ENCODE measurements around the gene TBC1D1.

The TBC1D1 gene

DNA sequence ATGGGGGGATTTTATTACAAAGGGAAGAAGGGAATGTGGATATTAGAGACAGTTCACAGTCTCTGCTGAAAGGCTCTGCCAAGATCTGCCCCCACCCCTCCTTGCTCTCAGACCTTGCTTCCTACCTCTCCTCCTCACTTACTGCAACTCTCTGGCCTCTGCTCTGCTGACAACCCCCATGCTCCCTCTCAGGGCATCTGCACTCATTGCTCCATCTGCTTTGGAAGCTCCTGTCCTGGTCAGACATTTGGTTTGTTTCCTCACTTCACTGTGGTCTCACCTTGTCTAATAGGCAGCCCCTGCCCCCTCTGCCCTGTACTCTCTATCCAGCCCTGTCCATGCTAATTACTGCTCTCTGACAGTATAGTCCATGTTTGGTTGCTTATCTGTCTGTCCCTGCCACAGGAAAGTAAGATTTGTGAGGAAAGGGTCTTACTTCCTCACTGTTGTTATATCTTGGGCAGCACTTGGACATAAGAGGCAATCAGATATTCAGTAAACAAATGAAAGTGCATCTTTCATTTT, 258.6 kb downstream of the TBC1D1 start:
- H3K9me3 Mint-ChIP-seq, result no peaks in the 10 kb centered on the region
- ATAC-seq, result no peak
- peaks cover 15% of the 10 kb centered on the region for H3K4me1 Mint-ChIP-seq
- no peaks in the 10 kb centered on the region for H3K36me3 Mint-ChIP-seq
- peak overlapping the region; percentile 1 for H3K27ac Mint-ChIP-seq
- no peak overlapping the region for H3K4me3 Mint-ChIP-seq
- DNase-seq (ENCODE audit: low spot score in 2 of 2), result no peak

DNA sequence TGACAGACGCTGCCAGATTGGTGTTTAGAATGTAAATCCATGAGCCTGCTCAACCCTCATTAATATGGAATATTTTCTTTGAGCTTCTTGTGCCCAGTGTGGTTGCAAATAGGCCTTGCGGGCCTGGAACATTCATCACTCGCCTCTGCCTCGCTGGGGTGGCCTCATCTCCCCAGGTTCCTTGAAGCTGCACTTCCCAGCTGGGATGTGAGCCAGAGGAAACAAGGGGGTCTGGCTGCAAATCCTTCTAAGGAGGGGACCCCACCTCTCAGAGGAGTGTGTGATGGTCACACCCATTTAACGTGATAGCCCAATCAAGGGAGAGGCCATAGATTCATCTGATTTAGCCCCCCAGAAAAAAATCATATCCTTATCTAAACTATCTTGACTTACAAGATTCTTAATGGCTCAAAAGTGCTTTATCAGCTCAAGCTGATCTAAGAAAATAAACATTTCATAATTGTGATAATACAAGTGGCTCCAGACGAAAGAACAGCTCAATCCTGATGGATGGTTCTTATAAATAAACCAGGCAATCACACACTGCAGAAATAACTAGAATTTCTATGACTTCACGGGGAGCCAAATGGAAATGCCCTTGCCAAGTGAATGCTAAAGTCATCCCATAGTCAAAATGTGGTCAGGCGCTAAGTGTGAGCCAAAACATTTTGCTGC, 259.2 kb downstream of the TBC1D1 start:
- no peaks in the 10 kb centered on the region for H3K36me3 Mint-ChIP-seq
- no peak overlapping the region for H3K27ac Mint-ChIP-seq
- no peaks in the 10 kb centered on the region for H3K9me3 Mint-ChIP-seq
- DNase-seq (ENCODE audit: low spot score in 2 of 2) (no peak), ATAC-seq (no peak)
- peaks cover 21% of the 10 kb centered on the region for H3K4me1 Mint-ChIP-seq
- no peak overlapping the region for H3K4me3 Mint-ChIP-seq

DNA sequence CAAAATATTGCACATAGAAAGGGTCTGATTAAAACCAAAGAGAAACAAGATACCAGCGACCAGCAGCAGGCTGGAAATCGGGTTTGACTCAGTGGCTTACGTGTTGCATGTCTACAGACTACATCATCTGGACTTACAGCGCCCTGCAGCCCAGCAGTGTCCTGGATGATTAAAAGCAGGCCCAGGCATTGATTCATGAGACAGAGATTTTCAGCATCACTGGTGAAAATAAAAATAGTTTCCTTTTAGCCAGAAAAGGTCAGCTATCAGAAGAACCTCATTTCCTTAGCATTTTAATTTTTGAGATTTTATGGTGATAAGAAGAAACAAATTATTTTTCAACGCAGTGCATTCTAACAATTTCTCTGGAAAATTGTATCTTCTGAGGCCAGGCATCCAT, 259.9 kb downstream of the TBC1D1 start:
- DNase-seq (ENCODE audit: low spot score in 2 of 2) (no peak), ATAC-seq (no peak)
- peaks cover 27% of the 10 kb centered on the region for H3K4me1 Mint-ChIP-seq
- no peak overlapping the region for H3K4me3 Mint-ChIP-seq
- H3K27ac Mint-ChIP-seq, result no peak overlapping the region
- no peaks in the 10 kb centered on the region for H3K36me3 Mint-ChIP-seq
- no peaks in the 10 kb centered on the region for H3K9me3 Mint-ChIP-seq

DNA sequence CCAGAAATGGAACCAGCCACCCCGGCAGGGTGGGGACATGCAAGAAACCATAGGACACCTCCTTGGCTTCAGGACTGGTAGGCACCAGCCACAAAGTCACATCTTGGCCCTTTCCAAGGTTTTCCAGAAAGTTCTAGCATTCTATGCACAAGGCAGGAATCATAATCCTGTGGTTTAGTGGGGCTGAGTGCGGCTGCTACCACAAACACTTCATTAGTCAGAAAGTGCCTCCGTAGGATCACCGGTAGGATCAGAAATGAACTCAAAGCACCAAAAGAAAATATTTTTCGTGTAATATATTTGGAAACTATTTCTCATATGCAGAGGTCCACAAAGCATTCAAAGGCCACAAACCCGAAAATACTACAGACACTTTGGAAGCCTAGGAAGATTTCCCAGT, 261.0 kb downstream of the TBC1D1 start:
- DNase-seq (ENCODE audit: low spot score in 2 of 2) (no peak), ATAC-seq (no peak)
- Mint-ChIP-seq H3K4me3 (no peak overlapping the region), H3K36me3 (no peaks in the 10 kb centered on the region), H3K4me1 (peaks cover 29% of the 10 kb centered on the region), H3K27ac (no peak overlapping the region), H3K9me3 (no peaks in the 10 kb centered on the region)

DNA sequence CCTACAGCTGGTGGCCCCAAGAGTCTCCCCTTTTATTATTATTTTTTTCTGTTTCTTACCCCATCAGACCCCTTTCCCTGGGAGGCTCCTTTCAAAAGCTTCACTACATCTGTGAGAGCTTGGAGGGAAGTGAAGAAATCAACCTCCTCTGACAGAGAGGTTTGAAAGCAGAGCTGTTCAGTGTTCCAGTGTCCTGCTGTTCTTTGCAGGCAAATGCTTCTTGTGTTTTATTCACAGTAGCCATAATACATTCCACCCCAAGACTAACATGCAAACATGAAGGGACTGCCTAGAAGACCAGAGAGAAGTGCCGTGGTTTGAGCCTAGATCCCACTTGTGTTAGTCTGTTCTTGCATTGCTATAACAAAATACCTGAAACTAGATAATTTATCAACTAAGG, 261.4 kb downstream of the TBC1D1 start:
- no peak overlapping the region for H3K4me3 Mint-ChIP-seq
- no peak for ATAC-seq
- no peaks in the 10 kb centered on the region for H3K36me3 Mint-ChIP-seq
- peaks cover 29% of the 10 kb centered on the region for H3K4me1 Mint-ChIP-seq
- H3K9me3 Mint-ChIP-seq, result no peaks in the 10 kb centered on the region
- DNase-seq (ENCODE audit: low spot score in 2 of 2), result no peak
- no peak overlapping the region for H3K27ac Mint-ChIP-seq

DNA sequence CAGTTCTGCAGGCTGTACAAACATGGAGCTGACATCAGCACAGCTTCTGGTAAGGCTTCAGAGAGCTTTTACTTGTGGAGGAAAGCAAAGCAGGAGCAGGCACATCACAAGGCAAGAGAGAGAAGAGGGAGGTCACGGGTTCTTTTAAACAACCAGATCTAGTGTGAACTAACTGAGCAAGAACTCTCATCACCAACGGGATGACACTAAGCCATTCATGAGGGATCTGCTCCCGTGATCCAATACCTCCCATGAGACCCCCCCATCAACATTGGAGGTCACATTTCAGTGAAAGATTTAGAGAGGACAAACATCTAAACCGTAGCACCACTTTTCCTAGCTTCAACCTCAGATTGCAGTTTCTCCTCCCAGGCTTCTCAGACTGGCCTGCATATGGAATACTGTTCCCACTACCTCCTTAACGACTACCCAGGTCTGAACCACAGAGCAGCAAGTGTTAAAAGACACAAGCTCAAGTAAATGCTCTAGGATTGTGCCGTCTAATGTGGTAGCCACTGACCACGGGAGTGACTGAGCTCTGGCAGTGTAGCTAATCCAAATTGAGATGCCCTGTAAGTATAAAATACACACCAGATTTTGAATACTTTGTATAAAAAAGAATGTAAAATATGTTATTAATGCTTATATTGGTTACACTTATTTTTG, 262.0 kb downstream of the TBC1D1 start:
- Mint-ChIP-seq H3K9me3 (no peaks in the 10 kb centered on the region), H3K4me1 (peaks cover 28% of the 10 kb centered on the region), H3K4me3 (no peak overlapping the region), H3K27ac (no peak overlapping the region), H3K36me3 (no peaks in the 10 kb centered on the region)
- ATAC-seq (no peak), DNase-seq (ENCODE audit: low spot score in 2 of 2) (no peak)

DNA sequence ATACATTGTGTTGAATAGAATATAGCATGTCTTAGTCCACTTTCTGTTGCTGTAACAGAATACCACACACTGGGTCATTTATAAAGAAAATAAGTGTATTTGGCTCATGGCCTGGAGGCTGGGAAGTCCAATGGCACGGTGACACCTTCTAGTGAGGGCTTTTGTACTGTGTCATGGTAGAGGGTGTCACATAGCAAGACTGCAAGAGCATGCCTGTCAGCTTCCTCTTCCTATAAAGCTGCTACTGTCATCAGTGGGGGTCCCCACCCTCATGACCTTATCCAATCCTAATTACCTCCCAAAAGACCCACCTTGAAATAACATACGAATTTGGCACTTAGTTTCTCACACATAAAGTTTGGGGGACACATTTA, 262.5 kb downstream of the TBC1D1 start:
- no peaks in the 10 kb centered on the region for H3K36me3 Mint-ChIP-seq
- ATAC-seq, result no peak
- peaks cover 24% of the 10 kb centered on the region for H3K4me1 Mint-ChIP-seq
- H3K27ac Mint-ChIP-seq, result no peak overlapping the region
- H3K4me3 Mint-ChIP-seq, result no peak overlapping the region
- no peak for DNase-seq (ENCODE audit: low spot score in 2 of 2)
- H3K9me3 Mint-ChIP-seq, result peaks cover under 1% of the 10 kb centered on the region

DNA sequence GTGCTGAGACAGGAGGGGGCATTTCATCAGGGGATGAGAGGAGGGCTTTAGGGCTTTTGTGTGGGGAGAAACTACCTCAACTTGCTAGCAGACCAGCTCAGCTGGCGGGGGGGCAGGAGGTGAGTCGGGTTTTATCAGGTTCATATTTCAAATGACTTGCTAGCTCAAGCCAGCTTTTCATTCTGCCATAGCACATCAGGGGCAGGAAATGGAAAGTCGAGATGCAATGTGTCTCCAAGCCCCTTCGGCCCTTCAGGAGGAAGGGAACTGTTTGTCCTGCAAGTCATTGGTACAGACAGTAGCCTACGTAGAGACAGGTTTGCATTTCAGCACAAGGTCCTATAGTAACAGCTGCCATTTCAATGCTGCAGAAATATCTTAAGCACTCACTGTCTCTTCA, 263.4 kb downstream of the TBC1D1 start:
- Mint-ChIP-seq H3K4me3 (no peak overlapping the region), H3K4me1 (peaks cover 24% of the 10 kb centered on the region), H3K27ac (peak overlapping the region; percentile 50), H3K36me3 (no peaks in the 10 kb centered on the region), H3K9me3 (peaks cover 3% of the 10 kb centered on the region)
- ATAC-seq, result no peak
- DNase-seq (ENCODE audit: low spot score in 2 of 2), result no peak

DNA sequence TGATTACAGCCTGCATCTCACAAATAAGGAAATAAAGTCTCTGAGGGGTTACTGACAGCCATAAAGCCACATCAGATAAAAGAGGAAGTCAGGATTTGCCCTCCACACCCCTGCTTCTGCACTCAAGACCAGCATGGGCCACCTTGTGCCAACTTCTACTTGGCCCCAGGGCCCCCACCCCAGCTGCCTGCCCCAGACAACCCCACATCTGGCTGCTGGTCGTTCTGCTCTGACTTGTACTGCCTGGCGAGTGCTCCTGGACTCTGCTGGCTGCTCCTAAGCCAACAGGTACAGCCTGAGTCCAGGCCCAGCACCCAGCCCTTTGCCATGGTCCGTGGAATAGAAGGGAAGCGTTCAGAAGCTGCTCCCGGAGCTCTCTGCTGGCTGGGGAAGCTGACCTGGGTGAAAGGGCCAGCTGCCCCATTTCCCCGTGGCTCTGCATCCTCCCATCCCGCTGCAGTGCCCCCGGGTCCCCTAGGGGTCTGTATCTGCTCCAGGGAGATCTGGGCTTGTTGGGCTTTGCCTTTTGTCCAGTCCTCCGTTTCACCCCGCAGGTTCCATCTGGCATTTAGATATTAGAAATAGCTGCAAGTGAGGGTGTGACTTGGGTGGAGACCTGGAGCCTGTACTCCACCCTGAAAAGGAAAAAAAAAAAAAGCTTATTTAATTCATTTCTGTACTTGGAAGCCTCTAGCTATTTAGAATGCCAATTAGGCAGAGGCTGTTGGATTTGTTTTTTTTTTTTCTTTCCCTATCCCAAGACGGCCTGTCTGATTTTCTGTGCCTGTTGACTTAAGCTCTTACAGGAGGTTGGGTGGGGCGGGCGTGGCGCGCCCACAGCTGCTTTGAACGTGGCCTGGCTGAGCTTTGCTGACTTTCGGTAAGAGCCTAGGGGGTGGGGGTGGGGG, 264.1 kb downstream of the TBC1D1 start:
- ATAC-seq (no peak), DNase-seq (ENCODE audit: low spot score in 2 of 2) (no peak)
- no peak overlapping the region for H3K4me3 Mint-ChIP-seq
- H3K4me1 Mint-ChIP-seq, result peaks cover 24% of the 10 kb centered on the region
- H3K9me3 Mint-ChIP-seq, result peaks cover 3% of the 10 kb centered on the region
- no peaks in the 10 kb centered on the region for H3K36me3 Mint-ChIP-seq
- peak overlapping the region; percentile 50 for H3K27ac Mint-ChIP-seq

DNA sequence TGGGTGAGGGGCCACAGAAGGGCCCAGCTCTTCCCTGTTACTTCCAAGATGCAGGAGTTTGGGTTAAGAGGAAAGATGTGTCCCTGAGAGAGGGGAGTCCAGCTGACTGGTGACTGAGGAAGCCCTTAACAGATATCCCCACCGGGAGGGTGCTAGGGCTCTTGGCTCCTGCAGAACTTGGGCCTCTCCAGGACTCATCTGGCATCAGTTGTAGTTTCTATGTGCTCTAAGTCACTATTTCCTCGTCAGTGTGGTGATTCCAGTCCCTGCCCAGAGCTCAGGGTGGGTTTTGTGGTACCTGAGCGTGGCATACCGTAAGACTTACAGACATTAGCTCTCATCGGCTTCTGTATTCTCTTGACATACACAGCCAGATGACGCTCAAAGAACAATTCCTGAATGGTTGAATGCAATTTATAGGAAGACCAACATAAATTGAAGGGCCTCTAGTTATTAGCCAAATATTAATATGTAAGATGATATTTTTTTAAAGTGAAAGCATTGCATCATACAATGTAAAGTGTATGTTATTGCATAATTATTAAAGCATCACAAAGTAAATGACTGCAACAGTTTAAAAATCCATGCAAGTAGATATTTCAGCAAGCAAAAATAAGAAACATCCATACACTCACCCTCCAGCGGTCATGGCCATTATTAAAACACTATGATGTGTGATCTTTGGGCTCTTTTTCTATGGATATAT, 264.9 kb downstream of the TBC1D1 start:
- Mint-ChIP-seq H3K4me3 (no peak overlapping the region), H3K36me3 (no peaks in the 10 kb centered on the region), H3K9me3 (peaks cover 3% of the 10 kb centered on the region), H3K4me1 (peaks cover 28% of the 10 kb centered on the region), H3K27ac (no peak overlapping the region)
- DNase-seq (ENCODE audit: low spot score in 2 of 2), result no peak
- ATAC-seq, result no peak

DNA sequence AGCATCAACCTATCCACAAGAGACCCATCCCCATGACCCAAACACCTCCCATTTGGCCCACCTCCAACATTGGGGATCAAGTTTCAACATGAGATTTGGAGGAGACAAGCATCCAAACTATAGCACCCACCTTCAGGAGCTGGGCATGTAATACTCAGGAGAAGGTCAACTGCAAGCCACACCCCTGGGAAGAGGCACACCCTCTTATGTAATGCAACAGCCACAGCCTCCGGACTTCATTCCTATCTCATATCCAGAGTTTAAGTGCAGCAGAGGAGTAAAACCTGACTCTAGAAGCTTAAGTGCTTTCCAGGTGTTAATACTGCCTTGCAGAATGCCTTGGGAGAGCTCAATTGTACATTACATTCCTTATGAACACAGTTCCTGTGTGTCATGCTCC, 266.7 kb downstream of the TBC1D1 start:
- ATAC-seq (no peak), DNase-seq (ENCODE audit: low spot score in 2 of 2) (no peak)
- H3K4me1 Mint-ChIP-seq, result peaks cover 47% of the 10 kb centered on the region
- H3K27ac Mint-ChIP-seq, result no peak overlapping the region
- H3K36me3 Mint-ChIP-seq, result no peaks in the 10 kb centered on the region
- H3K9me3 Mint-ChIP-seq, result peaks cover 3% of the 10 kb centered on the region
- no peak overlapping the region for H3K4me3 Mint-ChIP-seq

DNA sequence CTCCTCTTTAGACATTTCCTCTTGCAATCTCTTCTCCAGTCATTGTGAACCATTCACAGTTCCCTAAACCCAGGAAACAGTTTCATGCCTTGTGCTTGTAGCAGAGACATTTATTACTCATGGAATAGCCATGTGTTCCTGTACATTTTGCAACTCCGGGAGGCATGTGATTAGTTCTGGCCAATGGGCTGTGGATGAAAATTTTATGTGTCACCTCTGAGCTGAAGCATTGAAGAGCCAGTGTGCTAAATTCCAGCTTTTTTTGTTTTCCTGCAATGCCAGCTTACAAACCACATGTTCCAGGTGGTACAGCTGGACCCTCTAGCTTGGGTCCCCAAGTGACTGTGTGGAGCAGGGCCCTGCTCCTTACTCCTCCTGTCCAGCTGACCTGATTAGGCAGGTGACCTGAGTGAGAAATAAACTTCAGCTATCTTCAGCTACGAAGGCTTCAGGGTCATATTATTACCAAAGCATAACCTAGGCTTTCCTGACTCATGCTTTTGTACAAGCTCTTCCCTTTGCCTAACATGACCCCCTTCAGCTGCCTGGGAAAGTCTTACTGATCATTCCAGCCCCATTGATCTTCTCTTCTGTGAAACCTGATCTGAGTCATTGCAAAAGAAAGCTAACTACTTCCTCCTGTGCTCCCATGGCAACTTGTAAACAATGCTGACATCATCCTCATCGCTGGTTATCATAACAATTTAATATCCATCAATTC, 269.8 kb downstream of the TBC1D1 start:
- Mint-ChIP-seq H3K27ac (peak overlapping the region; percentile 80), H3K36me3 (no peaks in the 10 kb centered on the region), H3K4me3 (peak overlapping the region; percentile 0), H3K9me3 (peaks cover 8% of the 10 kb centered on the region), H3K4me1 (peaks cover 50% of the 10 kb centered on the region)
- peak in 1 of 2 donors; percentile 67 for DNase-seq (ENCODE audit: low spot score in 2 of 2)
- ATAC-seq, result peak; percentile 95

DNA sequence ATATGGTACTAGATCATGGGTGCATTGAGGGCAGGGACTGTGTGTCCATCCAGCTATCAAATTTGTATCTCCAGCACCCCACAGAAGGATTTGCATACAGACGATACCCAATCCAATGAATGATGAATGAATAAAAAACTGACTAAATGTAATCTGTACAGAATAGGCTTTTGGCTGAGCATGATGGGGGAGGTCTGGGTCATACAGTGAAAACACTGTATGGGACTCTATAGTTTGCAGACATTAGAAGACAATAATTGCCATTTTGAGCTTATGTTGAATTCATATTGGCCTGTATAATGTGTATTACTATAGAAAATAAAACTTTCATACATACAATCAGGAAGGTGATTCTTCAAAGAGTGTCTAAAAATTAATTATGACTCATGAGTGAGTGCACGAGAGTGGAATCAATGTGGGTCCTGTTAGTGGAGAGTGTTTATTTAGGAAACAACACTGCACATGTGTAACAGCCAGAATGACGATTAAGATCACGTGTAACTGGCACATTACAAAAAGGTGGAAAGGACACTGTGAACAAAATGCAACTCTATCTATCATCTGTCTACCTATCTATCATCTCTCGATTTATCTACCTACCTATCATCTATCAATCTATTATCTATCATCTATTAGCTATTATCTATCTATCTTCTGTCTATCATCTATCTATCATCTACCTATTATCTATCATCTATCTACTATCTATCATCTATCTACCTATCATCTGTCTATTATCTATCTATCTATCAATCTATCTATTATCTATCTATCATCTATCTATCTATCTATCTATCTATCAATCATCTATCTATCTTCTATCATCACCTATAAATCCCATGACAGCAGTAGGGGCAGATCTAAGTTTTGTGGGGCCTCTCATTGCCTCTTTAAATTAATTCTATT, 270.6 kb downstream of the TBC1D1 start:
- peak overlapping the region; percentile 0 for H3K4me3 Mint-ChIP-seq
- ATAC-seq (peak; percentile 23), DNase-seq (ENCODE audit: low spot score in 2 of 2) (no peak)
- H3K27ac Mint-ChIP-seq, result peak overlapping the region; percentile 80
- H3K4me1 Mint-ChIP-seq, result peaks cover 55% of the 10 kb centered on the region
- H3K36me3 Mint-ChIP-seq, result no peaks in the 10 kb centered on the region
- peaks cover 8% of the 10 kb centered on the region for H3K9me3 Mint-ChIP-seq

Measured in stimulated activated effector memory CD8-positive, alpha-beta T cell treated with anti-CD3 and anti-CD28 coated beads, Interleukin-12 subunit alpha, Interleukin-12 subunit beta, amount 100 ng/mL, for 72 hours (primary cell).